LoVo (cell line): ENCODE results near the gene KCNH2.
"Not testable (repeated sequence)": the region's sequence is repeated elsewhere in the genome, so short reads cannot be mapped to it uniquely, and the experiment has no call there.

Experiments used
- DNase-seq: peaks from one replicate; pipeline ENCODE4 v3.0.0-alpha.2; 2016; ENCODE audit warnings: low spot score

The KCNH2 gene

GRCh38 chr7:150927956-150928344, 50.2 kb downstream of the KCNH2 start:
- DNase-seq = no peak

- DNase-seq = no peak
These were observed 50.8 kb downstream of the KCNH2 start for GRCh38 chr7:150927157-150927955.

- DNase-seq = no peak
These were observed 52.1 kb downstream of the KCNH2 start for GRCh38 chr7:150926066-150926465.

GRCh38 chr7:150924369-150924781, 53.7 kb downstream of the KCNH2 start:
- DNase-seq = no peak

DNA sequence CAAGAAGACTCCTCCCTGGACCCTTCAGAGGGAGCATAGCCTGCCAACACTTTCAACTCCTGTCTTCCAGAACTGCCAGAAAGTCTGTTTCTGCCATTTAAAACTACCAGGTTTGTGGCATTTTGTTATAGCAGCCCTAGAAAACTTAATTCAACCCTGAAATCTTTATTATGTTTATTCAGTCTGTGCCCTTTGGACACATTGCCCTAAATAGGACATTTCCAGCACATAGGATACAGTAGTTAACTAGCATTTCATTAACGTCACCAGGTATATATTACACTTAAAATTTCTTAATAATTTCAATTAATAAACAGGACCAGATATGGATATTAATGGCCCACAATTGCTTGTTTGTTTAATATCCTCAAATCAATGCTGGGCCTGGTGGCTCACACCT, 54.3 kb downstream of the KCNH2 start:
- no peak for DNase-seq

- DNase-seq = no peak
These were observed 54.9 kb downstream of the KCNH2 start for GRCh38 chr7:150923196-150923595.

- no peak for DNase-seq
These were observed 59.0 kb downstream of the KCNH2 start for GRCh38 chr7:150919160-150919559.

DNA sequence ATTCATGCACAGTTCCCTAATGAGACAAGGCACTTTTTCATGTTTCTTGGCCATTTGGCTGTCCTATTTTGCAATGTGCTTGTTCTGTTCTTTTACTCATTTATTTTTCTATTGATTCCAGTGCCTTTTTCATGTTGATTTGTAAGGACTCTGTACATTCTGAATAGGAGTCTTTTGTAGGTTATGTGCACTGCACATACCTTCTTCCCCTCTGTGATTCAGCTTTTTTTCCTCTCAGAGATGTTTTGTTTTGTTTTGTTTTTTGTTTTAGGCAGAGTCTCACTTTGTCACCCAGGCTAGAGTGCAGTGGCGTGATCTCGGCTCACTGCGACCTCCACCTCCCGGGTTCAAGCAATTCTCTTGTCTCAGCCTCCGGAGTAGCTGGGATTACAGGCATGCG, 59.7 kb downstream of the KCNH2 start:
- DNase-seq = no peak

DNA sequence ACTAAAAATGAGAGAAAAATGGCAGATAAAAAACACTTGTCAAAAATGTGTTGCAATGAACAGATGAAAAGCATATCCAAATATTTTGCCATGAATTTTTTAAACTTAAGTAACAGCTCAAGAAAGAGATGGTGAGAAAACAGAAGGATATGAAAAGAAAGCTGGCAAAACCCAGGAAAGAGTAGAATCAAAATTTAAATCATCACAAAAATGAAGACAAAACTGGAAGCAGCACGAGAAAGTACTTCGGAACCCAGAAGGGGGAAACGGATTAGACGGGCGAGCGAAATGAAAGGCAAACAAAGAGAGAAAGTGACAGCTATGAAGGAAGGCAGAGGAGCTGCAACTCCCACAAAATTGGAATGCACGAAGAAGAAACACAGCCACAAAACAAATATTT, 60.2 kb downstream of the KCNH2 start:
- no peak for DNase-seq

DNA sequence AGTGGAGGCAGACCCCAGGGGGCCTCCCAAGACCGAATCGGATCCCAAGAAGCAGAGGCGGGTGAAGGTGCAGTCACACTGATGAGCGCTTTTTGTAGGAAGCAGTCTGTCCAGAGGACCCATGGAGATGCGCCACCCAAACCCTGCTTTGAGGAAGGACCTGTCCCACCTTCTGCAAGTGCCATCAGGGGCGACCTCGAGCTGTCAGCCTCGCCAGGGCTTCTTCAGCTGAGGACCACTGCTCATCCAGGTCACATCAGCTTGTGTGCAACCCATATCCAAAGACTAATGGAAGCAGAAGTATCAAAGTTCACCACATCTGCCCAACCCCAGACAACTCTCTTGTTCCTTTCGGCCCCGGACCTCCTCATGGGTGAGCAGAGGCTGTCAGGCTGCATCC, 61.5 kb downstream of the KCNH2 start:
- DNase-seq = no peak

- no peak for DNase-seq
These were observed 63.2 kb downstream of the KCNH2 start for GRCh38 chr7:150914966-150915365.

DNA sequence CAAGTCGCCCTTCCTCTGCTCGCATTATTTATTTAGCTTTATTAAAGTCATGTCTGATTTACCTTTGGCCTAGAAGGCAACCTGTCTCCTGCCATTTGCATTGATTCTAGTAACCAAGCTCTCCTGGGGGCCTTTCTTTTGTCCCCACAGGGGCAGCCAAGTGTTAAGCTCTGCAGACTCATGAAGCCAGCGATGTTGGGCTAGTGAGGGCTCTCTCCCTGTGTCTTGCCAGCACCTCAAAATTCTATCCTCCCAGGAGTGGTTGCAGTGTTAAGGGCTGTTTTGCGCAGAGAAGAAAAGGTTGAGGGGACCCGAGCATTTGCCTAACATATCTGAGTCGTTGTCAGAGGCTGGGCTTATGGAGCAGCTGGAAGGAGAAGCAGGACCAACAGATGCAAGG, 63.9 kb downstream of the KCNH2 start:
- DNase-seq = no peak

DNA sequence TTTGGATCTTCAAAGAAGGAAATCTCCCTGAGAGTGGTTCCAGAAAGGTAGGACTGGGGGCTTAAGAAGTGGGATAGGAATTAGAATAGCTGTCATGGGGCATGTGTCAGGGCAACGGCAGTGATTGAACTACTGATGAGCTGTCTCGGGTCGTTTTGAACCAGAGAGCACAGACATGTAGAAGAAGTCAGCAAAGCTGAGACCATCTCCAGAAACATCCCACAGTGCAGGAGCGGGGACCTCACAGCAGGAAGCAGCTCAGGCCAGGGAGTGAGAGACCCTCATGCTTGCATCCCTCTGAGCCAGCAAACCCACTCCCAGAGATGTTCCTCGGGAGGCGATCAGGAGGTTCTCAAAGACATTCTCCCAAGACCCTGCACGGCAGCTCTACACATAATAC, 65.7 kb downstream of the KCNH2 start:
- DNase-seq = no peak

- no peak for DNase-seq
These were observed 66.4 kb downstream of the KCNH2 start for GRCh38 chr7:150911590-150912267.

DNA sequence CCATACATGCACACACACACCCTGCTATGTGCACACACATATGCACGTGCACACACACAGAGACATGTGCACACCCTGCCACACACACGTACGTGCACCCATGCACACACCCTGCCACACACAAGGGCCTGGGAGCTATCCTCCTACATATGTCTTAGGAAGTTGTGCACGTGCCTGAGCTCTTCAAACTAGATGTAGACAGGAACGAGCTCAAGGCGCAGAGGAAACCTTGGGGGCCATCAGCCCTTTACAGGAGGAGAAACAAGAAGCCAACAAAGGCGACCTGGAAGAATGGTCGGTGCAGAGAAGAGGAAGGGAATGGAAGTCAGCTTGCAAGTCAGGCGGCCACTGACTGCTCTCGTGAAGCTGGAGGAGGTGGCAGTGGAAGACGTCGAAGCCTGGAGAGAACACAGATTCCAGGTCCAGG, 67.1 kb downstream of the KCNH2 start:
- DNase-seq = no peak

DNA sequence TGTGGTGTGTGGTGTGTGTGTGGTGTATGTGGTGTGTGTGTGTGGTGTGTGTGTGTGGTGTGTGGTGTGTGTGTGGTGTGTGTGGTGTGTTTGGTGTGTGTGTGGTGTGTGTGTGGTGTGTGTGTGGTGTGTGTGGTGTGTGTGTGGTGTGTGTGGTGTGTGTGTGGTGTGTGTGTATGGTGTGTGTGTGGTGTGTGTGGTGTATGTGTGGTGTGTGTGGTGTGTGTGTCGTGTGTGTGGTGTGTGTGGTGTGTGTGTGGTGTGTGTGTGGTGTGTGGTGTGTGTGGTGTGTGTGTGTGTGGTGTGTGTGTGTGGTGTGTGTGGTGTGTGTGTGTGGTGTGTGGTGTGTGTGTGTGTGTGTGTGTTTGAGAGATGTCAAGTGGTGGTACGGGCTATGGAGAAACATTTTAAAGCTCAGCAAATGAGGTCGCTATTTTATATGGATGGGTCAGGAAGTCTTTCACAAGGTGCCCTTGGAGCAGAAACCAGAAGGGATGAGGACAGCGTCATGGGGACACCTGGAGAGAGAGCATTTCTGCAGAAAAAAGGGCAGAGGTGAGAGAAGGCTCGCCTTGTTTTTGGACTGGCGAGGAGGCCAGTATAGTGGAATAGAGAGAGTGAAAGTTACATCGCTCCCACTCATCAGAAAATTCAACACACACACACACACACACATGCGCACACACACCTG, 67.7 kb downstream of the KCNH2 start:
- DNase-seq = not testable (repeated sequence)

- no peak for DNase-seq
These were observed 68.7 kb downstream of the KCNH2 start for GRCh38 chr7:150909200-150909995.

GRCh38 chr7:150908173-150908572, 69.9 kb downstream of the KCNH2 start:
- no peak for DNase-seq

- DNase-seq = no peak
These were observed 73.9 kb downstream of the KCNH2 start for GRCh38 chr7:150904011-150904909.

- DNase-seq = peak; percentile 68
These were observed 74.5 kb downstream of the KCNH2 start for GRCh38 chr7:150903606-150904005.
